Erythroblast (primary cell): ENCODE data around the gene C10orf90.

Experiments
- GATA1 ChIP-seq: IDR thresholded peaks from 2 replicates; pipeline ENCODE4 v1.6.1; 2011; ENCODE audit warnings: low read depth, mild to moderate bottlenecking, control low read depth, low read length, moderate library complexity
- POLR2A ChIP-seq: IDR thresholded peaks from 2 replicates; pipeline ENCODE4 v1.6.1; 2011; ENCODE audit warnings: mild to moderate bottlenecking, low read length

DNA sequence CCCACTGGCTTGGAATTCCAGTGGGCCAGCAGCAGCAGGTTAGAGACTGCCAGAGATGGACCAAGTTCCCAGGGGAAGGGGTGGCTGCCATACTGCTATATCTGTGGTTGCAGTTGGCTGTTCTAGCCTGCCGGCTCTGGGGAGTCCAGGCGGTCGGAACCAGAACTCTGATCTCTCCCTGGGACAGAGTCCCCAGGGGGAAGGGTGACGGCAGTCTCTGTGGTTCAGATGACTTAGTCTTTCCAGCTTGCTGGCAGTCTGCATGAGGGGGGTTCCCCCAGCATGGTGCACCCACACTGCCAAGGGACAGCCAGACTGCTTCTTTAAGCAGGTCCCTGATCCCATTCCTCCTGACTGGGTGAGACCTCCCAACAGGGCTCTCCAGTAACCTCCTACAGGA, 82.5 kb downstream of the C10orf90 start:
- TF ChIP-seq POLR2A (no peak), GATA1 (no peak)
